Suprapubic skin (tissue), 3 donors: ENCODE measurements around the gene AMMECR1L.

ENCODE experiments used
- POLR2AphosphoS5 ChIP-seq, 3 donors: sonication (generic); formaldehyde crosslinking; IDR thresholded peaks; one replicate each; pipeline ENCODE4 v1.6.1; 2017; ENCODE audit warnings: antibody characterized with exemption in 3 of 3
- TF ChIP-seq, protein P1 (sequence below), 2 donors: fragments of 200-600 bp in 1 of 2; fragments of 450-650 bp in 1 of 2; sonication (generic) in 1 of 2; IDR thresholded peaks; one replicate each; pipeline ENCODE4 v1.5.1; 2016 to 2019; ENCODE audit warnings: antibody characterized with exemption in 2 of 2, mild to moderate bottlenecking in 1 of 2, moderate library complexity in 1 of 2

DNA sequence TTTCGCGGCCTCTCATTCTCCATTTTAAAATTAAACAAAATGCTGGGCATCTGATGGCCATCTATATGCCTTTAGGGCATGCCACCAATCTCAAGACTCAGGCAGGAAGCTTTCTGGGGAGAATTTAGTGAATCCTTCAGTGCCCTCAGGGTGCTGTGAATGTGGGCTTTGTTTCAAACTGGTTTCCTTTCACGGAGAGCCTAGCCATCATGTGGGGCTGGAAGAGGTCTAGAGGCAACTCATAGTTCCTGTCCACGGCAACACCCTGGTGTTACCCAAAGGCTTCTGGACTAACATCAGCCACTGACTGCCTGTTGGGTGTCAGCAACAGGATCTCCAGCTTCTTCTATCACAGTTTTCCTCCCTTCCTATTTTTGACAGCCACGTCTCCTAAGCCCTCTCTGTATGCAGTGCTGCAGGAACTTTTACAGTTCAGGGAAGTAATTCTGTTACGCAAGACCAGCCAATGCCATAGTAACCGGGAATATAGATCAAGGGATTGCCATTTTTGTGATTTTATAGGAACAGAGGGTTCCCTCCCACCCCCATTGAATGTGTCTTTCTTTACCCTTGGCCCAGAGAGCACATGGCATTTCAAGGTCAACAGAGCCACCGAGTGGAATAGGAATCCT is 66.8 kb downstream of the AMMECR1L start:
- TF ChIP-seq POLR2AphosphoS5 (IDR thresholded peaks at IDR 0.05), result no peak
- TF ChIP-seq, protein P1, sequence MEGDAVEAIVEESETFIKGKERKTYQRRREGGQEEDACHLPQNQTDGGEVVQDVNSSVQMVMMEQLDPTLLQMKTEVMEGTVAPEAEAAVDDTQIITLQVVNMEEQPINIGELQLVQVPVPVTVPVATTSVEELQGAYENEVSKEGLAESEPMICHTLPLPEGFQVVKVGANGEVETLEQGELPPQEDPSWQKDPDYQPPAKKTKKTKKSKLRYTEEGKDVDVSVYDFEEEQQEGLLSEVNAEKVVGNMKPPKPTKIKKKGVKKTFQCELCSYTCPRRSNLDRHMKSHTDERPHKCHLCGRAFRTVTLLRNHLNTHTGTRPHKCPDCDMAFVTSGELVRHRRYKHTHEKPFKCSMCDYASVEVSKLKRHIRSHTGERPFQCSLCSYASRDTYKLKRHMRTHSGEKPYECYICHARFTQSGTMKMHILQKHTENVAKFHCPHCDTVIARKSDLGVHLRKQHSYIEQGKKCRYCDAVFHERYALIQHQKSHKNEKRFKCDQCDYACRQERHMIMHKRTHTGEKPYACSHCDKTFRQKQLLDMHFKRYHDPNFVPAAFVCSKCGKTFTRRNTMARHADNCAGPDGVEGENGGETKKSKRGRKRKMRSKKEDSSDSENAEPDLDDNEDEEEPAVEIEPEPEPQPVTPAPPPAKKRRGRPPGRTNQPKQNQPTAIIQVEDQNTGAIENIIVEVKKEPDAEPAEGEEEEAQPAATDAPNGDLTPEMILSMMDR (IDR thresholded peaks at IDR 0.05), result no peak
